ENCODE results near the gene MLLT1. TPM values are rescaled to one million over a fixed set of nuclear protein-coding genes. Genes with fewer than 3 reads are reported as not detected.

Gene MLLT1
- total RNA-seq, 4 donors from 2014 or later, result 5.9 to 103 (median 13.3) TPM

DNA sequence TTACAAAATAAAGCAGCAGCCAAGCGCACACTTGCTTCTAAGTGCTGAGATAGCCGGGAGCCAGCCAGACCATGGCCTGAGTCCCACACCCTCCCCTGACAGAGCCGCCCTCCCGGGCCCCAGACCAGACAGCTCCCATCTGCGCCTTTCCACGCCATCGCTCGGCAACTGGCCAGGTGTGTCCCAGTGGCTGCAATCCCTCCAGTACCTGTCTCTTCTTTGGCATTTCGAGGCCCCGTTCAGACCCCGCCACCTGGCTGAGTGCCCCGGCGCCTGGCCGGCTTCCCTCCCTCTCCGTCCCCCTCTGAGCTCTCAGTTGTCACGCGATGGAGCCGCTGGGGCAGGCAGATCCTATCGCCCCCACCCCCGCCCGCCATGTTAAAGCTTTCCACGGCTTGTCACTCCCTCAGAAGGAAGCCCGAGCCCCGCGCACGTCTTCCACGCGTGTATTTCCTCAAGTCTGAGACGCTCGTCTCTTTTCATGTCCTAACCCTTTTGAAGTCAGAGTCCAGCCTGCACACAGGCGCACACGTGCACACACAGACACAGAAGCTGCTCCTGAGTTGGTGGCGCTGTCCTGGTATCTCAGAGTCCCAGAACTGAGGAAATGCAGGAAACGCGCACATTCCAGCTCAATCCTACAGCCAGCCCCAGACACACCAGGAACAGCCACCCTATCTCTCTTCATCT lies 7.9 kb downstream of the MLLT1 start:
- peak overlapping the region; percentile 14 to 33 for H3K4me3 ChIP-seq
- peak in 1 of 4 experiments; percentile 7 for TF ChIP-seq CTCF (IDR thresholded peaks at IDR 0.05)
- TF ChIP-seq POLR2A (IDR thresholded peaks at IDR 0.05), result no peak
- peaks cover 30 to 40% of the 10 kb centered on the region in 2 donors for H3K4me1 ChIP-seq
- H3K36me3 ChIP-seq, result no peaks in the 10 kb centered on the region
- intact Hi-C loops (cut with DNase I; ENCODE audit: low total_unique reads), result loop anchor here (5.0 kb wide), 1 partner anchor 35 kb away; no protein-coding TSS in a partner anchor
- no peaks in the 10 kb centered on the region for H3K27me3 ChIP-seq
- H3K27ac ChIP-seq, result peak overlapping the region; percentile 92 to 93
- H3K9me3 ChIP-seq, result no peaks in the 10 kb centered on the region
- peak; percentile 91 to 94 for DNase-seq

DNA sequence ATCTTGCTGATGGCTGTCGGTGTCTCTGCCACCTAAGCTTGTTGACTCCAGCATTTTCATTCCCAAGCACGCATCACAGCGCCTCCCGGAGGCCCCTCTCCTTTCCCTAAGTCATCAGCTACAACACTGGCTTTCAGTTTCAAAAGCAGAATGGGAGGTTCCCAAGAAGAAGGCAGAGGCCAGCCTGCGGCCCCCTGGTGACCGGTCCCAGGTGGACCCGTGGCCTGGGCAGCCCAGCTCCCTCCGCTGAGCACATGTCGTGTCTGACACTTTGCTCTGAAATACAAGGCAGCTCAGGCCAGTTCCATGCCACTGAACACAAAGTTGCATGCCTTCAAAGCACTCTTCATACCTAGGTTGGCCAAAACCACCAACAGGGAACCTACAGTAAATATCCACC lies 8.5 kb downstream of the MLLT1 start:
- intact Hi-C loops (cut with DNase I; ENCODE audit: low total_unique reads), result loop anchor here (5.0 kb wide), 1 partner anchor 34 kb away; no protein-coding TSS in a partner anchor

GRCh38 chr19:6270822-6271221 lies 9.0 kb downstream of the MLLT1 start:
- H3K27me3 ChIP-seq, result no peaks in the 10 kb centered on the region
- TF ChIP-seq CTCF (IDR thresholded peaks at IDR 0.05) (no peak), POLR2A (IDR thresholded peaks at IDR 0.05) (no peak)
- peak overlapping the region in 1 of 2 donors; percentile 33 for H3K4me3 ChIP-seq
- peaks cover 30 to 40% of the 10 kb centered on the region in 2 donors for H3K4me1 ChIP-seq
- H3K27ac ChIP-seq, result peak overlapping the region; percentile 92 to 93
- intact Hi-C loops (cut with DNase I; ENCODE audit: low total_unique reads), result loop anchor here (5.0 kb wide), 1 partner anchor 34 kb away; no protein-coding TSS in a partner anchor
- no peaks in the 10 kb centered on the region for H3K9me3 ChIP-seq
- DNase-seq, result no peak
- H3K36me3 ChIP-seq, result no peaks in the 10 kb centered on the region

More for the DNA sequence above, 8.5 kb downstream of the MLLT1 start:
- Histone ChIP-seq H3K36me3 (no peaks in the 10 kb centered on the region), H3K27ac (peak overlapping the region; percentile 92 to 93), H3K4me3 (peak overlapping the region in 1 of 2 donors; percentile 33), H3K4me1 (peaks cover 30 to 40% of the 10 kb centered on the region in 2 donors), H3K9me3 (no peaks in the 10 kb centered on the region), H3K27me3 (no peaks in the 10 kb centered on the region)
- DNase-seq, result peak in 1 of 2 donors; percentile 26
- TF ChIP-seq CTCF (IDR thresholded peaks at IDR 0.05), result peak in 1 of 4 experiments; percentile 16
- no peak for TF ChIP-seq POLR2A (IDR thresholded peaks at IDR 0.05)

DNA sequence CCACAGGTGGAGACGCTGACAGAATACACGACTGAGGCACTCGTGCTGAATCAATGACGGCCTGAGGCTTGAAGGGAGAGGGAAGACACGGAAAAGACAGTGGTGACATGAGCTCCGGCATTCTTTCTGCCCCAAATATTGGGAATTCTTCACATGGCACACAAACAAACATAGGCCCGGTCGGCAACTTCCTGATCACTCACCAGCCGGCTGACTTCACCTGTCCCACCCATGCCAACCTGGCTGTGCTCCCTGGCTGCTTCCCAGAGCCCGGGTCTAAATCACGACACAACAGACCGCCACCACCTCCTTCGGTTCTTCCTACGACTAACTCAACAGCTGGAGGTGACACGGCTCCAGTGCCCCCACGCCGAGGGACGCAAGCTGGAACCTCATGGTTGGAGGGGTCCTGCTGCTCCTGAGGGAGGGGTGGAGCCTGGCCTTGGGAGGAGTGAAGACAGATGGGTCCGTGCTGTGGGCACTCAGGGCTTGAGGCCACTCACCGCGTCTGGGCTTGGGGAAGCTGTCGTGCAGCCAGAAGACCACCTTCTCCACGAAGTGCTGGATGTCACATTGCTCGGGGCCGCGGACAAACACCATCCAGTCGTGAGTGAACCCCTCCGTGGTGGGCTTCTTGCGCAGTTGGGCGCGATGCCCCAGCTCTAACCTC lies 9.6 kb downstream of the MLLT1 start:
- Histone ChIP-seq H3K4me3 (no peak overlapping the region), H3K9me3 (no peaks in the 10 kb centered on the region), H3K27me3 (no peaks in the 10 kb centered on the region), H3K27ac (peak overlapping the region; percentile 92 to 93), H3K36me3 (no peaks in the 10 kb centered on the region), H3K4me1 (peaks cover 29 to 45% of the 10 kb centered on the region in 2 donors)
- intact Hi-C loops (cut with DNase I; ENCODE audit: low total_unique reads), result loop anchor here (5.0 kb wide), 1 partner anchor 33 kb away; no protein-coding TSS in a partner anchor
- TF ChIP-seq POLR2A (IDR thresholded peaks at IDR 0.05) (no peak), CTCF (IDR thresholded peaks at IDR 0.05) (no peak)
- peak in 1 of 2 donors; percentile 23 for DNase-seq

All from uterus (tissue), 4 donors.